Measurements from ENCODE around the gene OSBPL10.

GRCh38 chr3:31724651-31725050 is 256.4 kb downstream of the OSBPL10 start:
- TF ChIP-seq CTCF (conservative IDR thresholded peaks at IDR 0.05; ENCODE audit: low read depth, low read length) (peak; percentile 66), EZH2 (IDR thresholded peaks at IDR 0.05; ENCODE audit: low read length, unreplicated experiment) (no peak)

Data from PC-3 (cell line).